ENCODE measurements around the gene SDHAF1.
A peak's percentile ranks its signal among the peaks of the same experiment; 100 is the strongest.
"Not testable (repeated sequence)": the region's sequence is repeated elsewhere in the genome, so short reads cannot be mapped to it uniquely, and the experiment has no call there.

SDHAF1 gene

GRCh38 chr19:35995048-35995993 lies at the start of gene SDHAF1:
SDHAF1 (plus strand) TSS chr19:35995188; CDS start chr19:35995275, 87 bp downstream.
- peak; percentile 91 for DNase-seq

- no peak for DNase-seq
Observed at GRCh38 chr19:35946203-35946602, 48.8 kb upstream of the SDHAF1 start.

- no peak for DNase-seq
Observed at GRCh38 chr19:35949131-35949530, 45.9 kb upstream of the SDHAF1 start.

- DNase-seq = no peak
Observed at GRCh38 chr19:35955881-35956634, 38.9 kb upstream of the SDHAF1 start.

GRCh38 chr19:35957411-35957810 lies 37.6 kb upstream of the SDHAF1 start:
- not testable (repeated sequence) for DNase-seq

- DNase-seq = no peak
Observed at GRCh38 chr19:35958660-35959039, 36.3 kb upstream of the SDHAF1 start.

GRCh38 chr19:35959040-35959967 lies 35.7 kb upstream of the SDHAF1 start:
- peak; percentile 13 for DNase-seq

- DNase-seq = no peak
Observed at GRCh38 chr19:35959968-35960320, 35.0 kb upstream of the SDHAF1 start.

- no peak for DNase-seq
Observed at GRCh38 chr19:35960432-35960972, 34.5 kb upstream of the SDHAF1 start.

- DNase-seq = no peak
Observed at GRCh38 chr19:35963514-35963913, 31.5 kb upstream of the SDHAF1 start.

GRCh38 chr19:35966771-35967170 lies 28.2 kb upstream of the SDHAF1 start:
- DNase-seq = no peak

- DNase-seq = no peak
Observed at GRCh38 chr19:35973487-35973886, 21.5 kb upstream of the SDHAF1 start.

GRCh38 chr19:35975608-35976214 lies 19.3 kb upstream of the SDHAF1 start:
- DNase-seq = no peak

- peak; percentile 8 for DNase-seq
Observed at GRCh38 chr19:35977446-35978222, 17.4 kb upstream of the SDHAF1 start.

- DNase-seq = no peak
Observed at GRCh38 chr19:35978271-35978670, 16.7 kb upstream of the SDHAF1 start.

GRCh38 chr19:35978832-35979365 lies 16.1 kb upstream of the SDHAF1 start:
- no peak for DNase-seq

- not testable (repeated sequence) for DNase-seq
Observed at GRCh38 chr19:35980997-35981396, 14.0 kb upstream of the SDHAF1 start.

- DNase-seq = no peak
Observed at GRCh38 chr19:35983177-35983576, 11.8 kb upstream of the SDHAF1 start.

GRCh38 chr19:35986111-35986510 lies 8.9 kb upstream of the SDHAF1 start:
- DNase-seq = no peak

GRCh38 chr19:35986664-35987570 lies 8.1 kb upstream of the SDHAF1 start:
- peak; percentile 57 for DNase-seq
